K562 (cell line): ENCODE measurements around the gene BCL10. TPM values are rescaled to one million over a fixed set of nuclear protein-coding genes. Genes with fewer than 3 reads are reported as not detected.

ENCODE experiments used
- CHD4 ChIP-seq: fragments of 200-600 bp; sonication (generic); IDR thresholded peaks from 3 replicates; pipeline ENCODE4 v1.6.1; 2012; ENCODE audit warnings: low read depth, mild to moderate bottlenecking, mixed read lengths, low read length, inconsistent platforms; ENCODE audit not compliant: insufficient read depth, insufficient replicate concordance, poor library complexity, severe bottlenecking
- CREB5 ChIP-seq: fragments of 250-450 bp; sonication (Bioruptor Pico); IDR thresholded peaks from 2 replicates; pipeline ENCODE4 v1.5.0; 2020; ENCODE audit warnings: mild to moderate bottlenecking
- HMG20A ChIP-seq: fragments of 450-650 bp; formaldehyde crosslinking; conservative IDR thresholded peaks from 2 replicates; pipeline ENCODE4 v1.4.0; 2020; ENCODE audit warnings: mild to moderate bottlenecking, mixed read lengths
- HSF4 ChIP-seq: fragments of 250-450 bp; sonication (Bioruptor Pico); IDR thresholded peaks from 2 replicates; pipeline ENCODE4 v2.1.2; 2022; ENCODE audit warnings: mild to moderate bottlenecking, moderate library complexity, borderline replicate concordance
- KLF10 ChIP-seq: fragments of 250-450 bp; sonication (Bioruptor Pico); IDR thresholded peaks from 2 replicates; pipeline ENCODE4 v1.6.1; 2021; ENCODE audit warnings: matching md5 sums
- MAFF ChIP-seq: IDR thresholded peaks from 2 replicates; pipeline ENCODE4 v1.6.1; 2012; ENCODE audit warnings: low read length, improper control_type of control experiment
- MCM5 ChIP-seq: fragments of 450-650 bp; IDR thresholded peaks from 2 replicates; pipeline ENCODE4 v1.6.1; 2016; ENCODE audit warnings: low read depth
- PHB ChIP-seq: fragments of 250-450 bp; sonication (Bioruptor Pico); IDR thresholded peaks from 2 replicates; pipeline ENCODE4 v1.5.0; 2021
- SMAD2 ChIP-seq: fragments of 150-350 bp; IDR thresholded peaks from 2 replicates; pipeline ENCODE4 v1.6.1; 2014; ENCODE audit warnings: low read depth, mild to moderate bottlenecking, low read length
- STAG1 ChIP-seq: sonication (generic); formaldehyde crosslinking; IDR thresholded peaks from 2 replicates; pipeline ENCODE4 v1.5.0; 2020; ENCODE audit warnings: missing genetic modification reagents, borderline replicate concordance
- WHSC1 ChIP-seq: IDR thresholded peaks from one replicate; pipeline ENCODE4 v1.6.1; 2012; ENCODE audit warnings: low read length, control low read depth, inconsistent platforms
- ZBTB5 ChIP-seq: fragments of 450-650 bp; IDR thresholded peaks from 2 replicates; pipeline ENCODE4 v1.6.1; 2017; ENCODE audit warnings: antibody characterized with exemption
- ZNF253 ChIP-seq: fragments of 250-450 bp; sonication (Bioruptor Pico); conservative IDR thresholded peaks from 2 replicates; pipeline ENCODE4 v1.6.1; 2021; ENCODE audit warnings: mild to moderate bottlenecking
- polyA plus RNA-seq, 8 experiments: library from polyadenylated mRNA; depleted of rRNA in 4 of 8; stranded (reverse) in 5 of 8; unstranded in 3 of 8; fragments of >200 nt; fragmentation: Nextera tagmentation in 2 of 8; fragmentation: Illumina TruSeq in 1 of 8; extraction: Ambion mirVana in 2 of 8; extraction: Trizol in 1 of 8; gene quantifications; 2 replicates each; pipeline versions ENCODE4 v1.2.1 to v1.2.3, GENCODE V29; 2011 to 2014; ENCODE audit warnings: inconsistent platforms in 1 of 8, missing spikeins in 1 of 8
- total RNA-seq, 7 experiments: library from RNA; depleted of rRNA in 6 of 7; stranded (reverse); fragments of >200 nt in 6 of 7; fragmentation: Illumina TruSeq in 2 of 7; extraction: Trizol in 2 of 7; gene quantifications; 2 replicates each; pipeline versions ENCODE4 v1.2.1 to v1.2.3, GENCODE V29; 2011 to 2021; ENCODE audit warnings: low replicate concordance in 1 of 7
- TF ChIP-seq, protein P1 (sequence below): sonication (generic); formaldehyde crosslinking; IDR thresholded peaks from 2 replicates; pipeline ENCODE4 v1.4.0; 2020; ENCODE audit warnings: mild to moderate bottlenecking, missing genetic modification reagents
- TF ChIP-seq, protein P2 (sequence below): fragments of 450-650 bp; IDR thresholded peaks from 2 replicates; pipeline ENCODE4 v1.6.1; 2016; ENCODE audit warnings: antibody characterized with exemption
- TF ChIP-seq, protein P3 (sequence below): IDR thresholded peaks from 2 replicates; pipeline ENCODE4 v1.6.1; 2012; ENCODE audit warnings: low read depth, low read length, improper control_type of control experiment, borderline replicate concordance
- TF ChIP-seq, protein P4 (sequence below): fragments of 200-400 bp; formaldehyde crosslinking; IDR thresholded peaks from 2 replicates; pipeline ENCODE4 v1.6.1; 2017; ENCODE audit warnings: mild to moderate bottlenecking, low read depth, low read length, moderate library complexity

Gene BCL10
- total and polyA plus RNA-seq, 9 of the 15 experiments (the other 6 are each of a cell fraction or from before 2014, with no cell fraction given), result 8.0 to 19.4 (median 12.3) TPM

DNA sequence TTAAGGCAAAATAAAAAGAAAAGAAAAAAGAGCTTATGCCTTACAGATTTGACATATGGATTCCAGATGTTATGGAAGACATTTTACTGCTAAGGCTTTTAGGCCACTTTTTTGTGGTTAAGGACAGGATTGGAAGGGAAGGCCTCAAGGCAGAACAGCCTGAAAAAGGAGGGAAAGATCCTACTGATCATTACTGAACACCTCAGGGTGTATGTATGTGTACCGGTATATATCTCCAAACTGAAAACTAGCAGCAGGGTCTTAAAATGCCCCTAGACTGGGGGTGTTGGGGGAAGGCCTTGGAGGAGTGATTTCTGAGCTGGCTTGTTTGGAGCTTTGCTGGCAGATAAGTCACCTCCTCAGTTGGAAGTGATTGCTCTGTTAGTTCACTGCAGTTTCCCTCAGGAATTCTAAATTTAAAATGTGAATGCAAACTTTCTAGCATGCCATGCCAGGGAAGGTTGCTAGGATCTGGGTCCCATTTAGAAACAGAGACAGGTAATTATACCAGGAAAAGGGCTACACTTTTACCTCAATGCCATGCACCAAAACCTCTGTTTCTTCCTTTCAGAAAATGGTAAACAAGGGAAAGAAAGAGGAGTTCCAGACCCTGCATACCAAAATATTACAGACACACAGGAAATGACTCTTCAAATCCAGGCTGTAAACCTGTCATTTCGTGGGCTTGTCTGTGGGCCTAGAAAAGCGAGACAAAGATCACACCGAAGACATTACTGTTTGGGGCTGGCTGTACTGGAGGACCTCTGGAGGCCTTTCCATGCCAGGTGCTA lies 32.0 kb downstream of the BCL10 start (continued):
- TF ChIP-seq, protein P1, sequence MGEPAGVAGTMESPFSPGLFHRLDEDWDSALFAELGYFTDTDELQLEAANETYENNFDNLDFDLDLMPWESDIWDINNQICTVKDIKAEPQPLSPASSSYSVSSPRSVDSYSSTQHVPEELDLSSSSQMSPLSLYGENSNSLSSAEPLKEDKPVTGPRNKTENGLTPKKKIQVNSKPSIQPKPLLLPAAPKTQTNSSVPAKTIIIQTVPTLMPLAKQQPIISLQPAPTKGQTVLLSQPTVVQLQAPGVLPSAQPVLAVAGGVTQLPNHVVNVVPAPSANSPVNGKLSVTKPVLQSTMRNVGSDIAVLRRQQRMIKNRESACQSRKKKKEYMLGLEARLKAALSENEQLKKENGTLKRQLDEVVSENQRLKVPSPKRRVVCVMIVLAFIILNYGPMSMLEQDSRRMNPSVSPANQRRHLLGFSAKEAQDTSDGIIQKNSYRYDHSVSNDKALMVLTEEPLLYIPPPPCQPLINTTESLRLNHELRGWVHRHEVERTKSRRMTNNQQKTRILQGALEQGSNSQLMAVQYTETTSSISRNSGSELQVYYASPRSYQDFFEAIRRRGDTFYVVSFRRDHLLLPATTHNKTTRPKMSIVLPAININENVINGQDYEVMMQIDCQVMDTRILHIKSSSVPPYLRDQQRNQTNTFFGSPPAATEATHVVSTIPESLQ, result no peak
- no peak for TF ChIP-seq HSF4
- TF ChIP-seq MCM5, result no peak
- TF ChIP-seq MAFF, result no peak
- no peak for TF ChIP-seq KLF10 (CRISPR knock-in tag)
- TF ChIP-seq, protein P2, sequence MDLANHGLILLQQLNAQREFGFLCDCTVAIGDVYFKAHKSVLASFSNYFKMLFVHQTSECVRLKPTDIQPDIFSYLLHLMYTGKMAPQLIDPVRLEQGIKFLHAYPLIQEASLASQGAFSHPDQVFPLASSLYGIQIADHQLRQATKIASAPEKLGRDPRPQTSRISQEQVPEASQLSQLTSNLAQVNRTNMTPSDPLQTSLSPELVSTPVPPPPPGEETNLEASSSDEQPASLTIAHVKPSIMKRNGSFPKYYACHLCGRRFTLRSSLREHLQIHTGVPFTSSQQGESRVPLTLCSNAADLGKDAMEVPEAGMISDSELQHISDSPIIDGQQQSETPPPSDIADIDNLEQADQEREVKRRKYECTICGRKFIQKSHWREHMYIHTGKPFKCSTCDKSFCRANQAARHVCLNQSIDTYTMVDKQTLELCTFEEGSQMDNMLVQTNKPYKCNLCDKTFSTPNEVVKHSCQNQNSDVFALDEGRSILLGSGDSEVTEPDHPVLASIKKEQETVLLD, result no peak
- no peak for TF ChIP-seq CHD4
- TF ChIP-seq CREB5 (CRISPR knock-in tag), result no peak
- no peak for TF ChIP-seq ZNF253 (CRISPR knock-in tag)
- TF ChIP-seq SMAD2, result no peak
- no peak for TF ChIP-seq WHSC1
- TF ChIP-seq, protein P3, sequence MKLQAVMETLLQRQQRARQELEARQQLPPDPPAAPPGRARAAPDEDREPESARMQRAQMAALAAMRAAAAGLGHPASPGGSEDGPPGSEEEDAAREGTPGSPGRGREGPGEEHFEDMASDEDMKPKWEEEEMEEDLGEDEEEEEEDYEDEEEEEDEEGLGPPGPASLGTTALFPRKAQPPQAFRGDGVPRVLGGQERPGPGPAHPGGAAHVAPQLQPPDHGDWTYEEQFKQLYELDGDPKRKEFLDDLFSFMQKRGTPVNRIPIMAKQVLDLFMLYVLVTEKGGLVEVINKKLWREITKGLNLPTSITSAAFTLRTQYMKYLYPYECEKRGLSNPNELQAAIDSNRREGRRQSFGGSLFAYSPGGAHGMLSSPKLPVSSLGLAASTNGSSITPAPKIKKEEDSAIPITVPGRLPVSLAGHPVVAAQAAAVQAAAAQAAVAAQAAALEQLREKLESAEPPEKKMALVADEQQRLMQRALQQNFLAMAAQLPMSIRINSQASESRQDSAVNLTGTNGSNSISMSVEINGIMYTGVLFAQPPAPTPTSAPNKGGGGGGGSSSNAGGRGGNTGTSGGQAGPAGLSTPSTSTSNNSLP, result no peak
- no peak for TF ChIP-seq ZBTB5
- TF ChIP-seq, protein P4, sequence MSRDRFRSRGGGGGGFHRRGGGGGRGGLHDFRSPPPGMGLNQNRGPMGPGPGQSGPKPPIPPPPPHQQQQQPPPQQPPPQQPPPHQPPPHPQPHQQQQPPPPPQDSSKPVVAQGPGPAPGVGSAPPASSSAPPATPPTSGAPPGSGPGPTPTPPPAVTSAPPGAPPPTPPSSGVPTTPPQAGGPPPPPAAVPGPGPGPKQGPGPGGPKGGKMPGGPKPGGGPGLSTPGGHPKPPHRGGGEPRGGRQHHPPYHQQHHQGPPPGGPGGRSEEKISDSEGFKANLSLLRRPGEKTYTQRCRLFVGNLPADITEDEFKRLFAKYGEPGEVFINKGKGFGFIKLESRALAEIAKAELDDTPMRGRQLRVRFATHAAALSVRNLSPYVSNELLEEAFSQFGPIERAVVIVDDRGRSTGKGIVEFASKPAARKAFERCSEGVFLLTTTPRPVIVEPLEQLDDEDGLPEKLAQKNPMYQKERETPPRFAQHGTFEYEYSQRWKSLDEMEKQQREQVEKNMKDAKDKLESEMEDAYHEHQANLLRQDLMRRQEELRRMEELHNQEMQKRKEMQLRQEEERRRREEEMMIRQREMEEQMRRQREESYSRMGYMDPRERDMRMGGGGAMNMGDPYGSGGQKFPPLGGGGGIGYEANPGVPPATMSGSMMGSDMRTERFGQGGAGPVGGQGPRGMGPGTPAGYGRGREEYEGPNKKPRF, result no peak
- no peak for TF ChIP-seq HMG20A (CRISPR knock-in tag)
- TF ChIP-seq PHB (CRISPR knock-in tag), result no peak
- TF ChIP-seq STAG1 (CRISPR knock-in tag), result no peak
